ENCODE measurements around the gene NLRP5. TPM values are rescaled to one million over a fixed set of nuclear protein-coding genes. Genes with fewer than 3 reads are reported as not detected.

NLRP5 gene
- total RNA-seq, 1 donor from 2014 or later: not detected

- H3K36me3 Mint-ChIP-seq (ENCODE audit: unreplicated experiment): peaks cover 12% of the 10 kb centered on the region
- no peak for TF ChIP-seq CTCF (IDR thresholded peaks at IDR 0.05; ENCODE audit: partially characterized antibody, unreplicated experiment)
- no peak overlapping the region for H3K4me3 Mint-ChIP-seq (ENCODE audit: unreplicated experiment)
- no peak overlapping the region for H3K27ac Mint-ChIP-seq (ENCODE audit: unreplicated experiment)
- no peak for DNase-seq
- H3K27me3 Mint-ChIP-seq (ENCODE audit: unreplicated experiment): no peaks in the 10 kb centered on the region
- H3K4me1 Mint-ChIP-seq (ENCODE audit: low read depth, unreplicated experiment): no peaks in the 10 kb centered on the region
- H3K9me3 Mint-ChIP-seq (ENCODE audit: unreplicated experiment): peaks cover 10% of the 10 kb centered on the region
Measured at GRCh38 chr19:55956431-55956830, 30.1 kb upstream of the NLRP5 start.

GRCh38 chr19:55958356-55958755 is 28.2 kb upstream of the NLRP5 start:
- DNase-seq: no peak
- no peak for TF ChIP-seq CTCF (IDR thresholded peaks at IDR 0.05; ENCODE audit: partially characterized antibody, unreplicated experiment)
- Mint-ChIP-seq H3K36me3 (ENCODE audit: unreplicated experiment) (peaks cover 12% of the 10 kb centered on the region), H3K27ac (ENCODE audit: unreplicated experiment) (no peak overlapping the region), H3K4me1 (ENCODE audit: low read depth, unreplicated experiment) (no peaks in the 10 kb centered on the region), H3K4me3 (ENCODE audit: unreplicated experiment) (no peak overlapping the region), H3K9me3 (ENCODE audit: unreplicated experiment) (peaks cover 7% of the 10 kb centered on the region), H3K27me3 (ENCODE audit: unreplicated experiment) (peaks cover 3% of the 10 kb centered on the region)

- Mint-ChIP-seq H3K27ac (ENCODE audit: unreplicated experiment) (no peak overlapping the region), H3K36me3 (ENCODE audit: unreplicated experiment) (peaks cover 11% of the 10 kb centered on the region), H3K4me1 (ENCODE audit: low read depth, unreplicated experiment) (no peaks in the 10 kb centered on the region), H3K27me3 (ENCODE audit: unreplicated experiment) (peaks cover 3% of the 10 kb centered on the region), H3K9me3 (ENCODE audit: unreplicated experiment) (peaks cover 7% of the 10 kb centered on the region), H3K4me3 (ENCODE audit: unreplicated experiment) (no peak overlapping the region)
- DNase-seq: no peak
- TF ChIP-seq CTCF (IDR thresholded peaks at IDR 0.05; ENCODE audit: partially characterized antibody, unreplicated experiment): no peak
Measured at GRCh38 chr19:55959996-55960675, 26.4 kb upstream of the NLRP5 start.

GRCh38 chr19:55962186-55962585 is 24.4 kb upstream of the NLRP5 start:
- no peak overlapping the region for H3K27ac Mint-ChIP-seq (ENCODE audit: unreplicated experiment)
- no peak for TF ChIP-seq CTCF (IDR thresholded peaks at IDR 0.05; ENCODE audit: partially characterized antibody, unreplicated experiment)
- peaks cover 3% of the 10 kb centered on the region for H3K27me3 Mint-ChIP-seq (ENCODE audit: unreplicated experiment)
- no peak overlapping the region for H3K4me3 Mint-ChIP-seq (ENCODE audit: unreplicated experiment)
- peaks cover 4% of the 10 kb centered on the region for H3K9me3 Mint-ChIP-seq (ENCODE audit: unreplicated experiment)
- peaks cover 11% of the 10 kb centered on the region for H3K36me3 Mint-ChIP-seq (ENCODE audit: unreplicated experiment)
- DNase-seq: no peak
- H3K4me1 Mint-ChIP-seq (ENCODE audit: low read depth, unreplicated experiment): no peaks in the 10 kb centered on the region

GRCh38 chr19:55973982-55974381 is 12.6 kb upstream of the NLRP5 start:
- no peak for TF ChIP-seq CTCF (IDR thresholded peaks at IDR 0.05; ENCODE audit: partially characterized antibody, unreplicated experiment)
- no peaks in the 10 kb centered on the region for H3K4me1 Mint-ChIP-seq (ENCODE audit: low read depth, unreplicated experiment)
- no peak for DNase-seq
- H3K27me3 Mint-ChIP-seq (ENCODE audit: unreplicated experiment): no peaks in the 10 kb centered on the region
- peaks cover 9% of the 10 kb centered on the region for H3K36me3 Mint-ChIP-seq (ENCODE audit: unreplicated experiment)
- peaks cover 18% of the 10 kb centered on the region for H3K9me3 Mint-ChIP-seq (ENCODE audit: unreplicated experiment)
- H3K4me3 Mint-ChIP-seq (ENCODE audit: unreplicated experiment): no peak overlapping the region
- H3K27ac Mint-ChIP-seq (ENCODE audit: unreplicated experiment): no peak overlapping the region
